ENCODE results near the gene ASNS.

Gene ASNS

DNA sequence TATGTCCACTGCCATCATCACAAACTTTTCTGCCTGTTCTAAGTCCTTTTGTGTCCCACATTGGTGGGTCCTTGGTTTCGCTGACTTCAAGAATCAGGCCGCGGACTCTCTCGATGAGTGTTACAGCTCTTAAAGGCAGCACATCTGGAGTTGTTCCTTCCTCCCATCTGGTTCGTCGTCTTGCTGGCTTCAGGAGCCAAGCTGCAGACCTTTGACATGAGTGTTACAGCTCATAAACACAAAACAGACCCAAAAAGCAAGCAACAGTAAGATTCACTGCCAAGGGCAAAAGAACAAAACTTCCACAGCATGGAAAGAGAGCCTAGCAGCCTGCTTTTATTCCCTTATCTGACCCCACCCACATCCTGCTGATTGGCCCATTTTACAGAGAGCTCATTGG lies 30.2 kb downstream of the ASNS start:
- TF ChIP-seq, protein P1, sequence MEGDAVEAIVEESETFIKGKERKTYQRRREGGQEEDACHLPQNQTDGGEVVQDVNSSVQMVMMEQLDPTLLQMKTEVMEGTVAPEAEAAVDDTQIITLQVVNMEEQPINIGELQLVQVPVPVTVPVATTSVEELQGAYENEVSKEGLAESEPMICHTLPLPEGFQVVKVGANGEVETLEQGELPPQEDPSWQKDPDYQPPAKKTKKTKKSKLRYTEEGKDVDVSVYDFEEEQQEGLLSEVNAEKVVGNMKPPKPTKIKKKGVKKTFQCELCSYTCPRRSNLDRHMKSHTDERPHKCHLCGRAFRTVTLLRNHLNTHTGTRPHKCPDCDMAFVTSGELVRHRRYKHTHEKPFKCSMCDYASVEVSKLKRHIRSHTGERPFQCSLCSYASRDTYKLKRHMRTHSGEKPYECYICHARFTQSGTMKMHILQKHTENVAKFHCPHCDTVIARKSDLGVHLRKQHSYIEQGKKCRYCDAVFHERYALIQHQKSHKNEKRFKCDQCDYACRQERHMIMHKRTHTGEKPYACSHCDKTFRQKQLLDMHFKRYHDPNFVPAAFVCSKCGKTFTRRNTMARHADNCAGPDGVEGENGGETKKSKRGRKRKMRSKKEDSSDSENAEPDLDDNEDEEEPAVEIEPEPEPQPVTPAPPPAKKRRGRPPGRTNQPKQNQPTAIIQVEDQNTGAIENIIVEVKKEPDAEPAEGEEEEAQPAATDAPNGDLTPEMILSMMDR (IDR thresholded peaks at IDR 0.05; ENCODE audit: borderline replicate concordance, control extremely low read depth, extremely low read depth, insufficient read depth, missing control alignments), result no peak
- in situ Hi-C loops (cut with MboI; ENCODE audit: low sequenced_read_pairs, unreplicated experiment), result loop anchor here (25.0 kb wide), 1 partner anchor 330 kb away; no protein-coding TSS in a partner anchor
- no peak for DNase-seq (ENCODE audit: low spot score)

DNA sequence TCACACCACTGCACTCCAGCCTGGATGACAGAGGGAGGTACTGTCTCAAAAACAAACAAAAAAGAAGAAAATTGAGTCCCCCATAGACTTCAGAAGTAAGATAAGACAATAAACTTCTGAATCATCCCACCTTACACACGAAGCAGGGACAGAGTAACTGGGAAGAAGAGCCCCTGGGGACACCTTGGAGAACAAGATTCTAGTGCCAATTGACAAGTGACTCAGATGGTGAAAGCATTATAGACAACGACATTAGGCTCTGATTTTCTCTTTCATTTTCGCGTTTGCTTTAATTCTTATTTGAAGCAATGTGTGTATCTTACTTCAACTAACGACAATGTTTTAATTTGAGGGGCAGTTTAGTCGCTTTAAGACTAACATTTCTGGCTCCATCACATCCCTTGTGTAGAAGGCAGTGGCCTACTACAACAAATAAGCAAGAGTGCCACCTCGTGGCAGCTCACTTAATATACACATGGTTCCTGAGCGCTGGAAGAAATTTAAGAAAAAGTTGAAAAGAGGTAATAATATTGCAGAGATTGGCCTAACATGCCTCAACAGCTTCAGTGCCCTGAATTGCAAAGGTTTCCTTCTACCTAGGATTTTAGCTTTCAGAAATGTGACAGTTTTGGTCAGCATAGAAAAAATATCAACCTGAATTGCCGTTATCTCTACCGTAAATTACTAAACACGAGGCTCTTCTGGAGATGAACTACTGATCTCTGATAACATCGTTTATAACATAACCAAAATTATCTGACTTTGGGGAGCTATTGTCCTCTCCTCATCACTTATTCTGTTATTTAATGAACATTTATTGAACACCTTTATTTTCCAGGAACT lies 36.7 kb downstream of the ASNS start:
- in situ Hi-C loops (cut with MboI; ENCODE audit: low sequenced_read_pairs, unreplicated experiment), result loop anchor here (10.0 to 25.0 kb wide), 2 partner anchors 323 to 731 kb away; no protein-coding TSS in a partner anchor
- TF ChIP-seq, protein P1 (IDR thresholded peaks at IDR 0.05; ENCODE audit: borderline replicate concordance, control extremely low read depth, extremely low read depth, insufficient read depth, missing control alignments), result peak; percentile 70
- peak; percentile 53 for DNase-seq (ENCODE audit: low spot score)

DNA sequence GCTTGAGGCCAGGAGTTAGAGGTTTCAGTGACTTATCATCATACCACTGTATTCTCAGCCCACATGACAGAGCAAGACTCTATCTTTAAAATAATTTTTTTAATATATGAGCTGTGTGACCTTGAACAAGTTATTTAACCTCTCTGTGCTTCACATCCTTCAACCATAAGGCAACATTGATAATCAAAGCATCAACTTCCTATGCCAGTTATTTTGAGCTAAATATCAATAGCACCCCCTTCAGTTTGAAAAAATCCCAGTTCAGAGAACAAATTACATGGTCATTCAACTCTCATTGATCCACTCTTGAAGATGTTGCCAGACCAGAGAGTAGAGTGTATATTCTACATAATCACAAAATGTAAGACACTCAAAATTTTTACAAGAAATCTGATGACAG lies 53.0 kb downstream of the ASNS start:
- TF ChIP-seq, protein P1 (IDR thresholded peaks at IDR 0.05; ENCODE audit: borderline replicate concordance, control extremely low read depth, extremely low read depth, insufficient read depth, missing control alignments), result no peak
- DNase-seq (ENCODE audit: low spot score), result no peak
- in situ Hi-C loops (cut with MboI; ENCODE audit: low sequenced_read_pairs, unreplicated experiment), result no loop called here

DNA sequence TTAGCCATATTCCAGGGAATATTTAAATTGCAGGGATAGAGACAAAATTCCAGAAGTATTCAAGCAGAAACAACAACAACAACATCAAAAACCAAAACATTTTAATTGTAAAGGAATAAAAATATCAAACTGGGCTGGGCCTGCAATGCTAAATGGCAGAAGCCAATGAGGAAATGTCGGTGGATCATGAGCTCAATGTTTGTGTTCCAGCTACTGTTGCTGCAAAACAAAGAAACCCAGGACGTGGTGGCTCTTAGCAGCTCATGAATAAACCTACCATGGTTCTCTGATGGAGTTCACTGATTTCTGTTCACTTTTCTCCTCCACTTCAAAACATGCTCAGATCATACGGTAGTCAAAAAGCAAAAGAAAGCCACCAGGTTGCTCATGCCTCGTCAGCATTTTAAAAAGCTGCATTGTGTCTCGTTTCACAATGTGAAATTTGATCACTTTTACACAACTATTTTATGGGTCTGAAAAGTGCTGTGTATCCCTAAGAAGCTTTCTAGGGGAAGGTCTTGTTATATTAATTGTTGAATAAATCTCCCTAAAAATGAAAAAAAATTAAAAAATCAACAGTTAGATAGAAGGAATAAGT lies 54.0 kb downstream of the ASNS start:
- in situ Hi-C loops (cut with MboI; ENCODE audit: low sequenced_read_pairs, unreplicated experiment), result no loop called here
- TF ChIP-seq, protein P1 (IDR thresholded peaks at IDR 0.05; ENCODE audit: borderline replicate concordance, control extremely low read depth, extremely low read depth, insufficient read depth, missing control alignments), result no peak

More for the DNA sequence above, 54.0 kb downstream of the ASNS start:
- DNase-seq (ENCODE audit: low spot score), result no peak
